Fibroblast of lung (primary cell): Measurements from ENCODE around the gene PHIP.
"Not testable (repeated sequence)": the region's sequence is repeated elsewhere in the genome, so short reads cannot be mapped to it uniquely, and the experiment has no call there.

Experiments used
- CTCF ChIP-seq, 2 donors: IDR thresholded peaks in 1 of 2; conservative IDR thresholded peaks in 1 of 2; 1 replicate in 1 of 2; 2 replicates in 1 of 2; pipeline ENCODE4 v1.5.1; 2011 to 2012; ENCODE audit warnings: low read length in 2 of 2, control low read depth in 1 of 2, inconsistent platforms in 1 of 2, low read depth in 1 of 2, mild to moderate bottlenecking in 1 of 2
- EZH2 ChIP-seq: IDR thresholded peaks from 2 replicates; pipeline ENCODE4 v1.5.1; 2012; ENCODE audit warnings: low read length, control low read depth, mild to moderate bottlenecking; ENCODE audit errors: missing control alignments

- TF ChIP-seq CTCF (conservative IDR thresholded peaks at IDR 0.05 in 1 of 2, IDR thresholded peaks at IDR 0.05 in 1 of 2; ENCODE audit: low read depth in 1 of 2, low read length in 2 of 2); EZH2: not testable (repeated sequence)
Observed at GRCh38 chr6:78889901-78890300, 188.2 kb downstream of the PHIP start.
